ENCODE measurements around the gene LAMB3. TPM values are rescaled to one million over a fixed set of nuclear protein-coding genes. Genes with fewer than 3 reads are reported as not detected.

The LAMB3 gene
- total RNA-seq: 652 and 749 TPM in 2 replicates

GRCh38 chr1:209652121-209652735, at the start of gene LAMB3:
LAMB3 (minus strand) TSS chr1:209652425; CDS start chr1:209650944, 1,481 bp downstream.

GRCh38 chr1:209674957-209675564, 22.8 kb upstream of the LAMB3 start, which contains the start of gene G0S2:
G0S2 (plus strand) TSS chr1:209675412; CDS start chr1:209675685, 273 bp downstream.

GRCh38 chr1:209583408-209583807, 68.8 kb downstream of the LAMB3 start, which contains the start of gene CAMK1G:
CAMK1G (plus strand) TSS chr1:209583714; CDS start chr1:209594984, 11,270 bp downstream.

Other genes with a start within 250 kb of the LAMB3 start
- gene CAMK1G, start 68.7 kb downstream of the LAMB3 start, total RNA-seq: not detected in 2 replicates
- gene G0S2, start 23.0 kb upstream of the LAMB3 start, total RNA-seq: 57.3 and 105 TPM in 2 replicates
- 0.79 and 1.6 TPM in 2 replicates for gene HSD11B1, start 52.4 kb upstream of the LAMB3 start, total RNA-seq
- gene TRAF3IP3, start 103.6 kb upstream of the LAMB3 start, total RNA-seq: not detected in 2 replicates
- gene C1orf74, start 132.1 kb upstream of the LAMB3 start, total RNA-seq: 10.8 and 13.6 TPM in 2 replicates
- 144 and 195 TPM in 2 replicates for gene IRF6, start 153.7 kb upstream of the LAMB3 start, total RNA-seq
- 3.1 and 4.9 TPM in 2 replicates for gene UTP25, start 175.5 kb upstream of the LAMB3 start, total RNA-seq